IMR-90 (cell line): ENCODE data around the gene HMX2. TPM values are rescaled to one million over a fixed set of nuclear protein-coding genes. Genes with fewer than 3 reads are reported as not detected.

Experiments
- ATAC-seq: fragments of 200-7000 bp; cut with Tn5 transposase; 2 replicates; pipeline ENCODE4 v1.9.1; 2020; ENCODE audit warnings: low read depth, mild to moderate bottlenecking, moderate library complexity
- BruUV-seq: library from RNA; stranded (reverse); fragments of 400-500 nt; replicated peaks from 2 replicates; lab custom pipeline; 2021; lab: Mats Ljungman, UMichigan
- CTCF ChIA-PET: fragments of 300-600 bp; formaldehyde crosslinking; extraction: SDS; loops from one replicate; lab custom pipeline; 2021; ENCODE audit warnings: antibody characterized with exemption; lab: Yijun Ruan, JAX
- POLR2A ChIA-PET: fragments of 300-600 bp; sonication (Branson Sonifier 250); formaldehyde crosslinking; loops from one replicate; lab custom pipeline; 2022; ENCODE audit warnings: antibody characterized with exemption; ENCODE audit not compliant: unreplicated experiment; lab: Charles Lee
- DNase-seq: peaks from one replicate; pipeline ENCODE4 v3.0.0; 2013
- H2AFZ ChIP-seq: replicated peaks from 2 replicates; pipeline ENCODE3; 2013; ENCODE audit warnings: low read length, mild to moderate bottlenecking; ENCODE audit not compliant: poor library complexity
- H2AK5ac ChIP-seq: 2 replicates; pipeline ENCODE4 v1.6.1; 2013; ENCODE audit warnings: low read depth, low read length, inconsistent platforms
- H2AK9ac ChIP-seq: replicated peaks from 2 replicates; pipeline ENCODE3; 2013; ENCODE audit warnings: mild to moderate bottlenecking, low read depth, low read length, moderate library complexity; ENCODE audit not compliant: poor library complexity
- H2BK120ac ChIP-seq: 2 replicates; pipeline ENCODE4 v1.6.1; 2013; ENCODE audit warnings: low read depth, low read length, inconsistent platforms
- H2BK15ac ChIP-seq: 3 replicates; pipeline ENCODE4 v1.6.1; 2013; ENCODE audit warnings: low read depth, low read length, inconsistent platforms
- H2BK20ac ChIP-seq: 2 replicates; pipeline ENCODE4 v1.6.1; 2013; ENCODE audit warnings: low read depth, mild to moderate bottlenecking, inconsistent platforms, low read length, moderate library complexity
- H2BK5ac ChIP-seq: 2 replicates; pipeline ENCODE4 v1.6.1; 2013; ENCODE audit warnings: mild to moderate bottlenecking, low read depth, low read length, inconsistent platforms; ENCODE audit not compliant: poor library complexity, severe bottlenecking
- H3K14ac ChIP-seq: replicated peaks from 2 replicates; pipeline ENCODE4 v1.6.1; 2013; ENCODE audit warnings: low read depth, low read length, inconsistent platforms
- H3K18ac ChIP-seq: 2 replicates; pipeline ENCODE4 v1.6.1; 2013; ENCODE audit warnings: low read depth, low read length, control low read depth
- H3K23ac ChIP-seq: 2 replicates; pipeline ENCODE4 v1.6.1; 2013; ENCODE audit warnings: low read depth, low read length, inconsistent platforms
- H3K27ac ChIP-seq: 2 replicates; pipeline ENCODE4 v1.5.1; 2013; ENCODE audit warnings: mild to moderate bottlenecking, control low read depth, low read length; ENCODE audit not compliant: insufficient read depth
- H3K27me3 ChIP-seq: 2 replicates; pipeline ENCODE4 v1.6.1; 2013; ENCODE audit warnings: low read length; ENCODE audit not compliant: control insufficient read depth, insufficient read depth
- H3K36me3 ChIP-seq: 2 replicates; pipeline ENCODE4 v1.6.1; 2013; ENCODE audit warnings: low read length, mixed read lengths; ENCODE audit not compliant: control insufficient read depth, insufficient read depth
- H3K4ac ChIP-seq: 2 replicates; pipeline ENCODE4 v1.6.1; 2013; ENCODE audit warnings: low read depth, low read length, inconsistent platforms
- H3K4me1 ChIP-seq: 2 replicates; pipeline ENCODE4 v1.6.1; 2013; ENCODE audit warnings: low read length, mixed read lengths; ENCODE audit not compliant: control insufficient read depth, insufficient read depth
- H3K4me2 ChIP-seq: 2 replicates; pipeline ENCODE4 v1.6.1; 2013; ENCODE audit warnings: low read depth, mild to moderate bottlenecking, control low read depth, low read length, moderate library complexity
- H3K4me3 ChIP-seq: 2 replicates; pipeline ENCODE4 v1.5.1; 2013; ENCODE audit warnings: low read depth, mild to moderate bottlenecking, control low read depth, low read length, moderate library complexity; ENCODE audit not compliant: insufficient read depth
- H3K56ac ChIP-seq: 2 replicates; pipeline ENCODE4 v1.6.1; 2013; ENCODE audit warnings: low read length, inconsistent platforms; ENCODE audit not compliant: insufficient read depth; ENCODE audit errors: extremely low read depth
- H3K79me1 ChIP-seq, 2 experiments: 2 replicates each; pipeline ENCODE4 v1.6.1; 2013; ENCODE audit warnings: low read length in 2 of 2, inconsistent platforms in 1 of 2, low read depth in 1 of 2
- H3K9ac ChIP-seq: 2 replicates; pipeline ENCODE4 v1.6.1; 2013; ENCODE audit warnings: low read depth, low read length, control low read depth
- H3K9me1 ChIP-seq: 2 replicates; pipeline ENCODE4 v1.6.1; 2013; ENCODE audit warnings: low read length, inconsistent platforms; ENCODE audit not compliant: insufficient read depth
- H3K9me3 ChIP-seq: 2 replicates; pipeline ENCODE4 v1.6.1; 2013; ENCODE audit warnings: low read length; ENCODE audit not compliant: control insufficient read depth, insufficient read depth
- H4K20me1 ChIP-seq: 2 replicates; pipeline ENCODE4 v1.6.1; 2013; ENCODE audit warnings: low read length, inconsistent platforms; ENCODE audit not compliant: insufficient read depth
- H4K5ac ChIP-seq: 2 replicates; pipeline ENCODE4 v1.6.1; 2013; ENCODE audit warnings: mild to moderate bottlenecking, low read depth, low read length, control low read depth
- H4K8ac ChIP-seq, 2 experiments: 2 replicates each; pipeline ENCODE4 v1.6.1; 2013; ENCODE audit warnings: low read depth in 2 of 2, low read length in 2 of 2, control low read depth in 1 of 2, inconsistent platforms in 1 of 2
- H4K91ac ChIP-seq: 2 replicates; pipeline ENCODE4 v1.6.1; 2013; ENCODE audit warnings: low read depth, low read length, inconsistent platforms; ENCODE audit not compliant: insufficient read depth
- BHLHE40 ChIP-seq: fragments of 150-350 bp; IDR thresholded peaks from 2 replicates; pipeline ENCODE4 v1.6.1; 2016; ENCODE audit warnings: mild to moderate bottlenecking, low read depth, low read length
- CEBPB ChIP-seq: IDR thresholded peaks from 2 replicates; pipeline ENCODE4 v1.6.1; 2012; ENCODE audit warnings: low read depth, low read length, improper control_type of control experiment
- CHD1 ChIP-seq: IDR thresholded peaks from 2 replicates; pipeline ENCODE4 v1.6.1; 2012; ENCODE audit warnings: low read depth, low read length, improper control_type of control experiment
- ELK1 ChIP-seq: fragments of 150-350 bp; IDR thresholded peaks from 2 replicates; pipeline ENCODE4 v1.6.1; 2016; ENCODE audit warnings: low read depth, mild to moderate bottlenecking, low read length, moderate library complexity, borderline replicate concordance
- MAFK ChIP-seq: IDR thresholded peaks from 2 replicates; pipeline ENCODE4 v1.6.1; 2012; ENCODE audit warnings: low read depth, low read length, improper control_type of control experiment
- MXI1 ChIP-seq: IDR thresholded peaks from 2 replicates; pipeline ENCODE4 v1.6.1; 2012; ENCODE audit warnings: low read depth, mild to moderate bottlenecking, low read length, moderate library complexity, borderline replicate concordance
- NFE2L2 ChIP-seq: fragments of 150-350 bp; IDR thresholded peaks from 2 replicates; pipeline ENCODE4 v1.6.1; 2016; ENCODE audit warnings: low read depth, mild to moderate bottlenecking, low read length
- RAD21 ChIP-seq: IDR thresholded peaks from 2 replicates; pipeline ENCODE4 v1.6.1; 2012; ENCODE audit warnings: low read length, improper control_type of control experiment
- RCOR1 ChIP-seq: IDR thresholded peaks from 2 replicates; pipeline ENCODE4 v1.6.1; 2012; ENCODE audit warnings: mild to moderate bottlenecking, low read length, improper control_type of control experiment; ENCODE audit not compliant: insufficient replicate concordance
- RFX5 ChIP-seq: IDR thresholded peaks from 2 replicates; pipeline ENCODE4 v1.8.0; 2012; ENCODE audit warnings: low read depth, mild to moderate bottlenecking, low read length, moderate library complexity
- SMC3 ChIP-seq: fragments of 150-350 bp; IDR thresholded peaks from 2 replicates; pipeline ENCODE4 v1.6.1; 2016; ENCODE audit warnings: low read depth, mild to moderate bottlenecking, antibody characterized with exemption, low read length, moderate library complexity
- WGBS, 2 experiments: methylation state at CpG; one replicate each; pipeline versions ENCODE4 v1.1.5 to v1.1.7; 2013; ENCODE audit warnings: missing lambda C conversion rate in 2 of 2; ENCODE audit not compliant: insufficient read length in 1 of 2; ENCODE audit errors: extremely low coverage in 2 of 2; 5-methylcytosine and 5-hydroxymethylcytosine counted together
- dilution Hi-C: fragments of 300-500 bp; cut with HindIII; formaldehyde crosslinking; loops from one replicate; pipeline ENCODE4 v1.14.3; 2018; ENCODE audit warnings: low sequenced_read_pairs; ENCODE audit not compliant: unreplicated experiment
- in situ Hi-C: fragments of 300-500 bp; cut with MboI; formaldehyde crosslinking; loops from 3 replicates; pipeline ENCODE4 v1.14.3; 2019; ENCODE audit warnings: low sequenced_read_pairs, inconsistent platforms, mixed read lengths
- intact Hi-C: fragments of 100-400 bp; cut with micrococcal nuclease; formaldehyde crosslinking; loops from 2 replicates; pipeline ENCODE4 v1.10.0; 2022
- polyA plus RNA-seq, 3 experiments: library from polyadenylated mRNA; depleted of rRNA; stranded (reverse); fragments of >200 nt; gene quantifications; 2 replicates each; pipeline ENCODE4 v1.2.3, GENCODE V29; 2012; ENCODE audit warnings: low replicate concordance in 1 of 3
- total RNA-seq: library from RNA; depleted of rRNA; stranded (reverse); fragments of >200 nt; gene quantifications from 2 replicates; pipeline ENCODE4 v1.2.3, GENCODE V29; 2012

Gene HMX2
- total and polyA plus RNA-seq, 2 of the 4 experiments (the other 2 are of a cell fraction): not detected

- Histone ChIP-seq H3K18ac (no peak overlapping the region), H3K56ac (no peak overlapping the region), H3K36me3 (no peaks in the 10 kb centered on the region), H3K14ac (no peak overlapping the region), H2BK20ac (no peak overlapping the region), H2AK5ac (no peak overlapping the region), H2BK120ac (no peak overlapping the region), H4K91ac (no peak overlapping the region), H3K4ac (no peak overlapping the region), H3K27ac (no peak overlapping the region), H3K23ac (no peak overlapping the region), H3K4me1 (no peaks in the 10 kb centered on the region), H3K27me3 (peaks cover 100% of the 10 kb centered on the region), H2BK5ac (no peak overlapping the region), H2AK9ac (no peak overlapping the region), H3K4me3 (no peak overlapping the region), H3K79me1 (no peaks in the 10 kb centered on the region), H3K4me2 (no peak overlapping the region), H4K20me1 (0 out of 2 replicates have a peak, but pooled peaks cover 3% of the 10 kb centered on the region), H4K8ac (no peak overlapping the region), H3K9me1 (no peaks in the 10 kb centered on the region; the same call in 1 of the 2 replicates), H3K9ac (no peak overlapping the region), H2AFZ (no peak overlapping the region), H2BK15ac (no peak overlapping the region), H4K5ac (no peak overlapping the region), H3K9me3 (peaks cover 8% of the 10 kb centered on the region)
- in situ Hi-C loops: loop anchor here (25.0 kb wide), 1 partner anchor 1242 kb away; no protein-coding TSS in a partner anchor
- intact Hi-C loops: no loop called here
- ATAC-seq (no peak), DNase-seq (no peak)
- POLR2A ChIA-PET: no interaction called here
- CTCF ChIA-PET: no interaction called here
- 0% methylated on average over 4 of the region's 29 CpGs; no CpG with 5 or more reads in 1 of the 2 experiments for WGBS, 2 experiments
- TF ChIP-seq RAD21: no peak
- TF ChIP-seq RCOR1: no peak
- TF ChIP-seq SMC3: no peak
- TF ChIP-seq MAFK: no peak
- no peak for TF ChIP-seq CEBPB
- no peak for TF ChIP-seq ELK1
- no peak for TF ChIP-seq RFX5
- no peak for TF ChIP-seq BHLHE40
- no peak for TF ChIP-seq MXI1
- no peak for TF ChIP-seq CHD1
- no peak for TF ChIP-seq NFE2L2
- no TSS peak for BruUV-seq
- dilution Hi-C loops: no loop called here
Measured at GRCh38 chr10:123144697-123145541, 3.0 kb upstream of the HMX2 start.
